Measurements from ENCODE around the gene GAP43.

GAP43 gene

GRCh38 chr3:115632026-115632425, 8.7 kb downstream of the GAP43 start:
- no peaks in the 10 kb centered on the region for H3K36me3 ChIP-seq (ENCODE audit: insufficient read depth, low read depth, low read length)

GRCh38 chr3:115633467-115633866, 10.2 kb downstream of the GAP43 start:
- no peak overlapping the region for H3K9ac ChIP-seq (ENCODE audit: low read depth, low read length)
- no peak overlapping the region for H3K27ac ChIP-seq (ENCODE audit: low read length)
- peaks cover 11% of the 10 kb centered on the region for H3K4me1 ChIP-seq (ENCODE audit: insufficient read depth, low read length)
- no peaks in the 10 kb centered on the region for H3K36me3 ChIP-seq (ENCODE audit: insufficient read depth, low read depth, low read length)
- H3K27me3 ChIP-seq (ENCODE audit: insufficient read depth, low read length): no peaks in the 10 kb centered on the region
- no peak overlapping the region for H3K4me3 ChIP-seq (ENCODE audit: low read length)
- H3K9me3 ChIP-seq (ENCODE audit: insufficient read depth, low read depth, low read length): no peaks in the 10 kb centered on the region

More at GRCh38 chr3:115632026-115632425, 8.7 kb downstream of the GAP43 start:
- Histone ChIP-seq H3K9me3 (ENCODE audit: insufficient read depth, low read depth, low read length) (no peaks in the 10 kb centered on the region), H3K27ac (ENCODE audit: low read length) (no peak overlapping the region), H3K4me1 (ENCODE audit: insufficient read depth, low read length) (peaks cover 17% of the 10 kb centered on the region), H3K4me3 (ENCODE audit: low read length) (no peak overlapping the region), H3K27me3 (ENCODE audit: insufficient read depth, low read length) (no peaks in the 10 kb centered on the region), H3K9ac (ENCODE audit: low read depth, low read length) (no peak overlapping the region)

DNA sequence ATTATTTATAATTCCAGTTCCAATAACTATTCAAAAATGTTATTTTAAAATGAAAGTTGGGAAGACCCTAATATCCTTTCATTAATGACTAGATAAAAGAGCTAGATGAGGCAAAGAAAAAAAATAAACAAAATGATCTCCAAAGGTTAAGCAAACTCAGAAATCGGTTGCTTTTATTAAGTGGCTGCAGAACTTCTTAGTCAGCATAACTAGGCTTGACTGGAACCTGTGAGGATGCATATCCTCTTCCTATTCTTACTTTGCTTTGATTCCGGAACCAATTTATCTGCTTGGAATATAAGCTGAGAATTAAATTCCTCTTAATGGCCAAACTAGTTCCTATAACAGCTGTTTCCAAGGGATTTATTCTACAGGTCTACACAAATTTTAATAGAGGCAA, 10.7 kb downstream of the GAP43 start:
- Histone ChIP-seq H3K4me1 (ENCODE audit: insufficient read depth, low read length) (peaks cover 6% of the 10 kb centered on the region; the same call in 1 of the 2 replicates), H3K4me3 (ENCODE audit: low read length) (no peak overlapping the region), H3K27me3 (ENCODE audit: insufficient read depth, low read length) (no peaks in the 10 kb centered on the region), H3K36me3 (ENCODE audit: insufficient read depth, low read depth, low read length) (no peaks in the 10 kb centered on the region), H3K9me3 (ENCODE audit: insufficient read depth, low read depth, low read length) (no peaks in the 10 kb centered on the region), H3K9ac (ENCODE audit: low read depth, low read length) (no peak overlapping the region), H3K27ac (ENCODE audit: low read length) (no peak overlapping the region)

DNA sequence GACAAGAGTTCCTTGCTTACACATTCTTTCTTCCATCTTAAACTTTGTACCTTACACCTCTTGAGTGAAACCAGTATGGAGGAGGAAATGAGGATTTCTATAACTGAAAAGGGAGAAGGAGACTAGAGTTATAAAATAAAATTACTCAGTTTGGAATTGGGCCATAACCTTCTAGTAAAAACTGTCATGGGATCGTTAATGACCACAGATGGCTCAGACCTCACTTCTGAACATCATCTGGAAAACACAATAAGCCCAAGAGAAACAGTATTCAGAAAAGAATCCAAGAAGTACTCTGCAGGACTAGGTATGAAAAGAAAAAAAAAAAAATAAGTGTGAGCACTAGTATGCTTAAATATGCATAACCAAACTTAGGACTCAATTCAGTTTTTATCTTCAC, 12.1 kb downstream of the GAP43 start:
- Histone ChIP-seq H3K9ac (ENCODE audit: low read depth, low read length) (no peak overlapping the region), H3K9me3 (ENCODE audit: insufficient read depth, low read depth, low read length) (no peaks in the 10 kb centered on the region), H3K36me3 (ENCODE audit: insufficient read depth, low read depth, low read length) (no peaks in the 10 kb centered on the region), H3K4me1 (ENCODE audit: insufficient read depth, low read length) (peaks cover 2% of the 10 kb centered on the region; the same call in 1 of the 2 replicates), H3K4me3 (ENCODE audit: low read length) (no peak overlapping the region), H3K27me3 (ENCODE audit: insufficient read depth, low read length) (no peaks in the 10 kb centered on the region), H3K27ac (ENCODE audit: low read length) (no peak overlapping the region)

DNA sequence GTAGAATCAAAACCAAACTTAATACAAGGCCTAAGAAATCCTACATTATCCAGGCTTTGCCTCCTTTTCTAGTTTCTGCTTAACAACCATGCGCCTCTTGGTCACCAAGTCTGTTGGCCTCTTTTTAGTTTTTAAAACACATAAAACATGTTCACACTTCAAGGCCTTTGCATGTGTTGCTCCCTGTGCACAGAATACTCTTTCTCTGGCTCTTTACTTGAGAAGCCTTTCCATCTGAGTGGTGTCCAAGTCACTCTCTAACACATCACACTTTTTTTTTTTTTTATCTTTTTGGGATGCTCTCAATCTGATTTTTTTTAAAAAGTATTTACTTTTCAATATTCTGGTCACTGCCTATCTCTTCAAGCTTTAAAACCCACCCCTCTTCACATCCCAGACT, 14.9 kb downstream of the GAP43 start:
- Histone ChIP-seq H3K4me3 (ENCODE audit: low read length) (no peak overlapping the region), H3K4me1 (ENCODE audit: insufficient read depth, low read length) (no peaks in the 10 kb centered on the region), H3K27me3 (ENCODE audit: insufficient read depth, low read length) (no peaks in the 10 kb centered on the region), H3K27ac (ENCODE audit: low read length) (no peak overlapping the region), H3K36me3 (ENCODE audit: insufficient read depth, low read depth, low read length) (no peaks in the 10 kb centered on the region), H3K9ac (ENCODE audit: low read depth, low read length) (no peak overlapping the region), H3K9me3 (ENCODE audit: insufficient read depth, low read depth, low read length) (no peaks in the 10 kb centered on the region)

DNA sequence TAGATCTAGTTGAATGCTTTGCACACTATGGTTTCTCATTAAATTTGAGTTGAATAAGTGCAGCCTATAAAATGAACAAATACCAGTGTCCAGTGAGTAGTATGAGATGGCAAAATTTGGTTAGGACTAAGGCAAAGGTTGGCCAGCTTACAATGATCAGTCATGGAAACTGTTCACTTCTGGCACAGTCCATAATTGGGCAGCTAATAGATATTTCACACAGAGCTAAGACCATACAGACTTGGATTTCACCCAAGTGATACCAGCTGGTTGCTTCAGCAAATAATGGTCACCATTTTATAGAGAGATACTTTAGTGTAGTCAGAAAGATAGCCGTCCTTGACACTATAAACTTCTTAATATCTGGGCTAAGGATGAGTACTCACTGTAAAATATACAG, 15.7 kb downstream of the GAP43 start:
- Histone ChIP-seq H3K27ac (ENCODE audit: low read length) (no peak overlapping the region), H3K36me3 (ENCODE audit: insufficient read depth, low read depth, low read length) (no peaks in the 10 kb centered on the region), H3K9ac (ENCODE audit: low read depth, low read length) (no peak overlapping the region), H3K27me3 (ENCODE audit: insufficient read depth, low read length) (no peaks in the 10 kb centered on the region), H3K4me3 (ENCODE audit: low read length) (no peak overlapping the region), H3K9me3 (ENCODE audit: insufficient read depth, low read depth, low read length) (no peaks in the 10 kb centered on the region), H3K4me1 (ENCODE audit: insufficient read depth, low read length) (no peaks in the 10 kb centered on the region)

GRCh38 chr3:115644391-115644790, 21.1 kb downstream of the GAP43 start:
- Histone ChIP-seq H3K9ac (ENCODE audit: low read depth, low read length) (no peak overlapping the region), H3K36me3 (ENCODE audit: insufficient read depth, low read depth, low read length) (no peaks in the 10 kb centered on the region), H3K9me3 (ENCODE audit: insufficient read depth, low read depth, low read length) (no peaks in the 10 kb centered on the region), H3K27ac (ENCODE audit: low read length) (no peak overlapping the region), H3K27me3 (ENCODE audit: insufficient read depth, low read length) (no peaks in the 10 kb centered on the region), H3K4me1 (ENCODE audit: insufficient read depth, low read length) (no peaks in the 10 kb centered on the region), H3K4me3 (ENCODE audit: low read length) (no peak overlapping the region)

DNA sequence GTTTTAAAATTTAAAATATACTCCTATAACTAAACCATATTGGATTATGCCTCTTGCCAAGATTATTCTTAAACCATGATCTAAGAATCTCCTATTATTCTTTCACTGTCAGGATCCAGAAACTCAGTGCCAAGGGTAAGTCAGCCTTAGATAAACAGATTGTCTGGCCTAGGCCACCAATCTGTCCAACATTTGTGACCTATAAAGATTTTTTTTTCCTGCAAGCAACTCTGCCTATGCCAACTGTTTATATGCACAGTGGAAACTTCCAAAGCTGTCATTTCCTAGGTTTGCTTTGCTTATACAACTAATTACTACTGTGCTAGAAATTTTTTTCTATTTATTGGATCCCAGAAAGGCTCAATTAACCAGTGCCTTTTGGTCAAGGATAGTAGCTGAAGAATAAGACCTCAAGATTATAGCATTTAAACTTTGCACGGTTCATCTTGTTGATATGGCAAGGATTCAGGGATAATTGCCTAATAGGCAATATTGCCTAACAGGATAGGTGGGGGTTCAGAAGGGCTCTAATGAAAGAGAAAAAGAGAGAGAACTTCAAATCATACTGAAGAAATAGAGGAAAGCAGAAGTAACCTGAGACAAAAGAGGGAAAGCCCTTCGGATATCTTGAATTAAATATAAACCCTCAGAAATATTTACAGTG, 22.8 kb downstream of the GAP43 start:
- no peak overlapping the region for H3K9ac ChIP-seq (ENCODE audit: low read depth, low read length)
- no peak overlapping the region for H3K27ac ChIP-seq (ENCODE audit: low read length)
- no peaks in the 10 kb centered on the region for H3K27me3 ChIP-seq (ENCODE audit: insufficient read depth, low read length)
- H3K9me3 ChIP-seq (ENCODE audit: insufficient read depth, low read depth, low read length): no peaks in the 10 kb centered on the region
- no peaks in the 10 kb centered on the region for H3K4me1 ChIP-seq (ENCODE audit: insufficient read depth, low read length)
- H3K36me3 ChIP-seq (ENCODE audit: insufficient read depth, low read depth, low read length): no peaks in the 10 kb centered on the region
- H3K4me3 ChIP-seq (ENCODE audit: low read length): no peak overlapping the region

DNA sequence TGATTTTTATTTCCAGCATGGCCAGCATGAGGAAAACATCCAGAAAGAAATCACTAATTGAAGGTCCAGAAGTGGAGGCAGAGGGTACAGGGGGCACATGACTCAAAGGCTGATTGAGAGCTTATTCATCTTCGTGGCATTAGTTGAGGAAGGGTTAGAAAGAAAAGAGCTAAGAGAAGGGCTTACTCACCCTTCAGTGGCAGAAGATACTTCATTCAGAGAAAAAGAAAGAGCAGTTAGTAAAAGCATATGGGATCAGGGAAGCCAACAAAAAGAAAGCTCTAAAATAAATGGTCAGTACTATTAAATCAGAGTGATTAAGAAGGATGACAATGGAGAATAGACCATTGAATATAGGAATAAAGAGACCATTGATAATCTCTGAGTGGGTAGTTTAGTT, 25.2 kb downstream of the GAP43 start:
- no peaks in the 10 kb centered on the region for H3K4me1 ChIP-seq (ENCODE audit: insufficient read depth, low read length)
- no peak overlapping the region for H3K27ac ChIP-seq (ENCODE audit: low read length)
- H3K9me3 ChIP-seq (ENCODE audit: insufficient read depth, low read depth, low read length): no peaks in the 10 kb centered on the region
- H3K9ac ChIP-seq (ENCODE audit: low read depth, low read length): no peak overlapping the region
- H3K4me3 ChIP-seq (ENCODE audit: low read length): no peak overlapping the region
- no peaks in the 10 kb centered on the region for H3K36me3 ChIP-seq (ENCODE audit: insufficient read depth, low read depth, low read length)
- H3K27me3 ChIP-seq (ENCODE audit: insufficient read depth, low read length): no peaks in the 10 kb centered on the region

DNA sequence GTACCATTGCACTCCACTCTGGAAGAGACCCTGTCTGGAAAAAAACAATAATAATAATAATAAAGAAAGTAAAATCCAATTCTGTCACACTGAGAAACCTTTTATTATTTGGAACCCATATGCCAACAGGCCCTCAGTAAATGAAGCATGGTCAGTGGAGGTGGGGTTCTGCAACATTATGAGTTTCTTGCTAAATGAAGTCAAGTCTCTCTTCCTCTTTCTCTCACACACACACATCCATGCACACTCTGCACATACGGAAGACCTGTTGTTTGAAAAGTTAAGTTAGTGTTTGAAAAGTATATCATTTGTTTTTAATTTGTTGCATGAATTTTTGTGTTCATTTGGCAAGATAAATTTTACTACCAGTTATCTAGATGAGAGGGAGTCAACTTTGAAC, 27.8 kb downstream of the GAP43 start:
- no peaks in the 10 kb centered on the region for H3K4me1 ChIP-seq (ENCODE audit: insufficient read depth, low read length)
- no peaks in the 10 kb centered on the region for H3K27me3 ChIP-seq (ENCODE audit: insufficient read depth, low read length)
- no peak overlapping the region for H3K9ac ChIP-seq (ENCODE audit: low read depth, low read length)
- H3K36me3 ChIP-seq (ENCODE audit: insufficient read depth, low read depth, low read length): no peaks in the 10 kb centered on the region
- H3K9me3 ChIP-seq (ENCODE audit: insufficient read depth, low read depth, low read length): no peaks in the 10 kb centered on the region
- no peak overlapping the region for H3K4me3 ChIP-seq (ENCODE audit: low read length)
- no peak overlapping the region for H3K27ac ChIP-seq (ENCODE audit: low read length)

DNA sequence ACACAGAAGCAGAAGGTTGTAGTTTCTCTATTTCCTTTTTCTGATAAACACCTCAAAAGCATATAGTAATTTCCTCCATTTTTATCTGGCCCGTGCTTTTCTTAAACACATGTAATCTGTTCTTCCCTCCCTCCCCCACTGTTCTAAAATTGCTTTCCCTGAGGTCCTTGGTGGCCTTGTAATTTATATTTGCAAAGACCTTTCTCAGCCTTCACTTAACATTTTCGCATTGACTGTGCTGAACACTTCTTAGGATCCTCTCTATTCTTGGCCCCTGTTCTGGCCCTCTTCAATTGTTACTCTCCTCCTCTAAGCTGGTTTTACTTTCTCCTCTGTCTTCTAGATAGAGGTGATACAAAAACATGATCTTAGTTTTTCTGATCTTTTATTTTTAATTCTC, 28.3 kb downstream of the GAP43 start:
- Histone ChIP-seq H3K9ac (ENCODE audit: low read depth, low read length) (no peak overlapping the region), H3K27me3 (ENCODE audit: insufficient read depth, low read length) (no peaks in the 10 kb centered on the region), H3K9me3 (ENCODE audit: insufficient read depth, low read depth, low read length) (no peaks in the 10 kb centered on the region), H3K27ac (ENCODE audit: low read length) (no peak overlapping the region), H3K4me3 (ENCODE audit: low read length) (no peak overlapping the region), H3K36me3 (ENCODE audit: insufficient read depth, low read depth, low read length) (no peaks in the 10 kb centered on the region), H3K4me1 (ENCODE audit: insufficient read depth, low read length) (no peaks in the 10 kb centered on the region)

DNA sequence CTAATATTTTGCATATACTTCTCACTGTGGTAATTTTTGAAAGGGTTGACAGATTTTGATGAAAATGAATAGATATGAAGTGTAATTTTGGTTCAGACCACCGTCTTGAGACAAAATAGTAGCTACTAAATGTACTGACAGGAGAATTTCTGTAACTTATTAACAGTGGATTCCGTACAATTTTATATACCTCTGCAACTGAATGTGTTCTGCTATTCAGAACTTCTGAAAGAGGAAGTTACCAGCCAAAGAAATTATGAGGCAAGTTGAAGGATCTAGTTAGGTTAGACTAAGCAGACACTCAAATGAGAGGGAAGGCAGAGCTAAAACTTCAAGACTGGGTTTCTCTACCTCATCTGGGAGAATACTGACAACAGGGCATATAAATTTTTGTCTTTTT, 29.4 kb downstream of the GAP43 start:
- Histone ChIP-seq H3K4me3 (ENCODE audit: low read length) (no peak overlapping the region), H3K9me3 (ENCODE audit: insufficient read depth, low read depth, low read length) (no peaks in the 10 kb centered on the region), H3K36me3 (ENCODE audit: insufficient read depth, low read depth, low read length) (no peaks in the 10 kb centered on the region), H3K4me1 (ENCODE audit: insufficient read depth, low read length) (no peaks in the 10 kb centered on the region), H3K27ac (ENCODE audit: low read length) (no peak overlapping the region), H3K27me3 (ENCODE audit: insufficient read depth, low read length) (no peaks in the 10 kb centered on the region), H3K9ac (ENCODE audit: low read depth, low read length) (no peak overlapping the region)
